ENCODE results near the gene TMEM132D.

The TMEM132D gene

DNA sequence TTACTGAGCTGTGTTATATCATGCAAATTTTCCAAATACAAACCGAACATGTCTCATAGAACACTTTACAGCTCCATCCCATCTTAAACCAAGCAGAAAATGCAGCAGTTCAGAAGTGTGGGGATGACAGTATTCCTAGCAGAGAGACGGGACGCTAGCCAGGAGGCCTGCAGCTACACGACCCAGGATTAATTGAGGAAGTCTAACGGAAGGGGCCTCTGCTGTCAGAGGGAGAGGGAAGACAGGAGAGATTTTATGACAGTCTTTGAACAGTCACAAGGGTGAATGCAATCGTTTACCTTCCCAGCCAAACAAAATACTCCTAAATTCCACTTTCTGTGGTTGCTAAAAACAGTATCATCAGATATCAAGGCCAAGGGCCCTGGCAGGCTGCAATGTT lies 261.9 kb downstream of the TMEM132D start:
- no peak for DNase-seq
- H3K4me3 Mint-ChIP-seq, result peak overlapping the region; percentile 1
- H3K36me3 Mint-ChIP-seq (ENCODE audit: low read depth), result no peaks in the 10 kb centered on the region
- H3K4me1 Mint-ChIP-seq, result peaks cover 16% of the 10 kb centered on the region
- H3K27me3 Mint-ChIP-seq (ENCODE audit: low read depth, poor library complexity), result peaks cover 3% of the 10 kb centered on the region
- TF ChIP-seq, protein P1, sequence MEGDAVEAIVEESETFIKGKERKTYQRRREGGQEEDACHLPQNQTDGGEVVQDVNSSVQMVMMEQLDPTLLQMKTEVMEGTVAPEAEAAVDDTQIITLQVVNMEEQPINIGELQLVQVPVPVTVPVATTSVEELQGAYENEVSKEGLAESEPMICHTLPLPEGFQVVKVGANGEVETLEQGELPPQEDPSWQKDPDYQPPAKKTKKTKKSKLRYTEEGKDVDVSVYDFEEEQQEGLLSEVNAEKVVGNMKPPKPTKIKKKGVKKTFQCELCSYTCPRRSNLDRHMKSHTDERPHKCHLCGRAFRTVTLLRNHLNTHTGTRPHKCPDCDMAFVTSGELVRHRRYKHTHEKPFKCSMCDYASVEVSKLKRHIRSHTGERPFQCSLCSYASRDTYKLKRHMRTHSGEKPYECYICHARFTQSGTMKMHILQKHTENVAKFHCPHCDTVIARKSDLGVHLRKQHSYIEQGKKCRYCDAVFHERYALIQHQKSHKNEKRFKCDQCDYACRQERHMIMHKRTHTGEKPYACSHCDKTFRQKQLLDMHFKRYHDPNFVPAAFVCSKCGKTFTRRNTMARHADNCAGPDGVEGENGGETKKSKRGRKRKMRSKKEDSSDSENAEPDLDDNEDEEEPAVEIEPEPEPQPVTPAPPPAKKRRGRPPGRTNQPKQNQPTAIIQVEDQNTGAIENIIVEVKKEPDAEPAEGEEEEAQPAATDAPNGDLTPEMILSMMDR (IDR thresholded peaks at IDR 0.05), result no peak
- peaks cover 22% of the 10 kb centered on the region for H3K9me3 Mint-ChIP-seq
- H3K27ac Mint-ChIP-seq, result peak overlapping the region; percentile 70

DNA sequence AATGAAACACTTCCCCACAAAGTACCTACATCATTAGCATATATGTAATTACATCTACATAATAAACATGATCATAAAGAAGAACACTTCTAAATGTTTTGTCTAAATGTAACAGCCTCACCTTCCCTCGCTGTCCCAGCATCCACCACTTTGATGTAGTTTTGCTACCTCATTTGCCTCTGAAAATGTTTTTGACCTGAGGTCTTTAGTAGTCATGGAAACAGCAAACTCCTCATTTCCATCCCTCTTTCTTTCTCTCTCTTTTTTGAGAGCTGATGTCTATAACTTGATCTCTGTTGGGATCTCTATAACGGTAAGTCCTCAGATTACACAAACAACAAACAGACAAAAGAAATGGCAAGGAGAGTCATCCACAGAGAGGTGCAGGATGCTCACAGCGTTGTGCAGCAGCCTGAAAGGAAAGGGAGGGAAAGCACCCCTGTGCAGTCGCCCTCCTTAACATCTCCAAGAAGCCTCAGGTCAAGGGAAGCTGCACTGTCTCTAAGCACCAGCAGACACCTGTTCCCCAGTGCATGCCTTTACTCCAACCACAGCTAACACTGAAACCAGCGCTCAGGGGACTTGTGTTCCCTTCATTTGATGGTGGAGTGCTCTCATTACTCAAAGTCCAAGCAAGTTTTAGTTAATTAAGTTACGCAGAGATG lies 268.7 kb downstream of the TMEM132D start:
- Mint-ChIP-seq H3K4me1 (peaks cover 39% of the 10 kb centered on the region), H3K27ac (no peak overlapping the region), H3K4me3 (no peak overlapping the region), H3K27me3 (ENCODE audit: low read depth, poor library complexity) (peaks cover 17% of the 10 kb centered on the region), H3K36me3 (ENCODE audit: low read depth) (no peaks in the 10 kb centered on the region), H3K9me3 (peaks cover 18% of the 10 kb centered on the region)
- TF ChIP-seq, protein P1 (IDR thresholded peaks at IDR 0.05), result no peak
- no peak for DNase-seq

DNA sequence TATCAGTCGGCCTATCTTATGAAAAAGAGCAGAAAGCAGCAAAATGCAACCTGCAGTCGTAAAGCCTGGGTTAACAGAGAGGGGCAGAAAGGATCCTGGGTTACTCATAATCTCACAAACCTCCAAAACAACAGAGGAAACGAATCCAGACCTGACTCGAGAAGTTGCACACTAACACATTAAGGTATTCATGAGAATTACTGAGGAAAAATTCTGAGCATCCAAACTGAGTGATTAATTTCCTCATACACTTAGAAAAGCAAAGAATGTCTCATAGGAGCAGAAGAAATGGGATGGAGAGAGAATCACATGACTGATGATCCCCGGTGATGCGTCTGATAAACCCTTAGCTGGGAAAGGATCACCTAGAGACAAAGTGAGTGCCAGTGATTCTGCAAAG lies 272.5 kb downstream of the TMEM132D start:
- H3K27me3 Mint-ChIP-seq (ENCODE audit: low read depth, poor library complexity), result peaks cover 21% of the 10 kb centered on the region
- no peak overlapping the region for H3K4me3 Mint-ChIP-seq

DNA sequence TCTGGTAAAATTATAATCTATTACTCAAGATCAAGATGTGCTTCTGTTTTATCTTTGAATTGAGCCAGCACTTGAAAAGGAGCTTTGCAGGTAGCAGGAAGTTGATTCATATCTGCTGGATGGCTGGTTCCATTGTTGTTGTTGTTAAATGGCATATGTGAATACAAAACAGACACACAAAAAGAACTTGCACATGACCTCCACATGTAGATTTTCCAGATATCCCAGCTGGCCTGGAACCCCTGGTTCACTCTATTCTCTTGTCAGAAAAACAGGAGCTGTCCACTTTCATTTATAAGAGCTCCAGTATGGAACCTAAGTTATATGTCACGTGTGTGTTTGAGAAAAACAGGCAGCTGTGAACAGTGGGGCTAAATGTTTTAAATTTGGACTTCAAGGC lies 273.9 kb downstream of the TMEM132D start:
- Mint-ChIP-seq H3K27me3 (ENCODE audit: low read depth, poor library complexity) (peaks cover 18% of the 10 kb centered on the region), H3K4me1 (peaks cover 39% of the 10 kb centered on the region), H3K27ac (no peak overlapping the region)

More for the DNA sequence above, 272.5 kb downstream of the TMEM132D start:
- DNase-seq, result no peak
- H3K27ac Mint-ChIP-seq, result no peak overlapping the region
- peaks cover 2% of the 10 kb centered on the region for H3K9me3 Mint-ChIP-seq
- TF ChIP-seq, protein P1 (IDR thresholded peaks at IDR 0.05), result no peak
- peaks cover 39% of the 10 kb centered on the region for H3K4me1 Mint-ChIP-seq
- H3K36me3 Mint-ChIP-seq (ENCODE audit: low read depth), result no peaks in the 10 kb centered on the region

DNA sequence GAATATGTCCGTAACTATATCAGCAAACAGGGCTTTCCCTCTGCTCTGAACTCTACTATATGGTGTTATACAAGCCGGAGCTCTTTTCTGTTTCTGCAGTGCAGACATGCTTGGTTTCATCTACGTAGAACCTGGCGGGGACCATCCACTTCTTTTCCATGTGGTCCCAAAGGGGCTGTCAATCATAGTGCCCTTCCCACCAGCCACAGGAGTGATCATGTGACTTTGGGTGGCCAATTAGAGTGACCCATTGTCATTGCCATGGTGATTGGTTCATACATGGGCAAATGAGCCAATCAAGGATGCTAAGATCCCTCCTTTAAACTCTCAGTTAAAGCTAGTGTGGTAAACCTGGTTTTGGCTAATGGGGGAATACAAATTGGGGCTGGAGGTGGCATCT lies 281.3 kb downstream of the TMEM132D start:
- Mint-ChIP-seq H3K36me3 (ENCODE audit: low read depth) (no peaks in the 10 kb centered on the region), H3K4me3 (no peak overlapping the region), H3K9me3 (peaks cover 3% of the 10 kb centered on the region), H3K4me1 (peaks cover 7% of the 10 kb centered on the region), H3K27ac (no peak overlapping the region), H3K27me3 (ENCODE audit: low read depth, poor library complexity) (peaks cover 7% of the 10 kb centered on the region)
- DNase-seq, result no peak
- TF ChIP-seq, protein P1 (IDR thresholded peaks at IDR 0.05), result no peak

More for the DNA sequence above, 273.9 kb downstream of the TMEM132D start:
- Mint-ChIP-seq H3K4me3 (no peak overlapping the region), H3K36me3 (ENCODE audit: low read depth) (no peaks in the 10 kb centered on the region), H3K9me3 (peaks cover 3% of the 10 kb centered on the region)
- no peak for DNase-seq
- TF ChIP-seq, protein P1 (IDR thresholded peaks at IDR 0.05), result no peak

DNA sequence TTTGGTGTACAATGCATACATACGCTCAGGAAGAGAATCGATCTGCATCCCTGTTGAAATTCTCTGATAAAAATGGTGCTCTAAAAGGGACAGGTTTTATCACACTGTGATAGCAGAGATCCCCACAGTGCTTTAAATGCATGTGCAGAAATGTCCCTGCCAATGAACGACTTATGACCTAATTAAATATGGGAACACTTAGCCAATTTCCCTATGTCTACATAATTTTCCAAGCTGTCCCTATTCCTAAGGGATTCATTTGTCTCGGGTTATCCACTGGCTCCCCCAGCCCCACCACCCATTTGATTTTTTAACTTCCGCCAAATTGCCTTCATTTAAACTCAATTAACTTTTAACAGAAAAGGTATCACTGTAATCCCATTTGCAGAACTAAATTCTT lies 284.6 kb downstream of the TMEM132D start:
- TF ChIP-seq, protein P1 (IDR thresholded peaks at IDR 0.05), result no peak
- Mint-ChIP-seq H3K27me3 (ENCODE audit: low read depth, poor library complexity) (peaks cover 3% of the 10 kb centered on the region), H3K4me3 (no peak overlapping the region), H3K4me1 (no peaks in the 10 kb centered on the region), H3K36me3 (ENCODE audit: low read depth) (no peaks in the 10 kb centered on the region), H3K27ac (no peak overlapping the region), H3K9me3 (peaks cover 8% of the 10 kb centered on the region)
- no peak for DNase-seq

All from nephron progenitor cell (in vitro differentiated cells).